Loucy (cell line): Measurements from ENCODE around the gene VWA5A.

Source experiments
- CTCF ChIP-seq: fragments of 200-600 bp; sonication (generic); conservative IDR thresholded peaks from 2 replicates; pipeline ENCODE4 v1.5.1; 2014; ENCODE audit warnings: mild to moderate bottlenecking, antibody characterized with exemption, low read length
- EZH2phosphoT487 ChIP-seq: fragments of 200-600 bp; IDR thresholded peaks from 2 replicates; pipeline ENCODE4 v1.6.1; 2018; ENCODE audit warnings: antibody characterized with exemption, mild to moderate bottlenecking, moderate library complexity, borderline replicate concordance

GRCh38 chr11:124094731-124095130 is 20.5 kb upstream of the VWA5A start:
- TF ChIP-seq CTCF (no peak), EZH2phosphoT487 (no peak)
